Brain microvascular endothelial cell (primary cell): ENCODE data around the gene LAMA5.

ENCODE experiments used
- DNase-seq: peaks from one replicate; pipeline ENCODE4 v3.0.0-alpha.2; 2020
- H3K27ac ChIP-seq: fragments of 250-450 bp; sonication (Bioruptor Pico); 2 replicates; pipeline ENCODE4 v1.5.1; 2020; ENCODE audit warnings: mild to moderate bottlenecking, moderate library complexity
- H3K27me3 ChIP-seq: fragments of 250-450 bp; sonication (Bioruptor Pico); replicated peaks from 2 replicates; pipeline ENCODE4 v1.5.1; 2020; ENCODE audit warnings: mild to moderate bottlenecking
- H3K36me3 ChIP-seq: fragments of 250-450 bp; sonication (Bioruptor Pico); replicated peaks from 2 replicates; pipeline ENCODE4 v1.5.1; 2020; ENCODE audit warnings: mild to moderate bottlenecking
- H3K4me3 ChIP-seq: 2 replicates; pipeline ENCODE4 v1.5.1; 2011; ENCODE audit warnings: low read depth, mild to moderate bottlenecking, control low read depth, low read length, moderate library complexity
- CTCF ChIP-seq: IDR thresholded peaks from 2 replicates; pipeline ENCODE4 v1.5.1; 2011; ENCODE audit warnings: low read depth, mild to moderate bottlenecking, moderate library complexity, low read length, control low read depth, inconsistent platforms; ENCODE audit errors: missing control alignments
- in situ Hi-C: cut with HindIII; loops from 2 replicates; pipeline ENCODE4 v1.10.0; 2017; ENCODE audit warnings: low sequenced_read_pairs, low pct_ligation_motif_present

The LAMA5 gene

GRCh38 chr20:62266340-62266739 lies 100.8 kb downstream of the LAMA5 start:
- H3K27ac ChIP-seq, result no peak overlapping the region
- DNase-seq, result peak; percentile 10
- no peak overlapping the region for H3K4me3 ChIP-seq
- no peaks in the 10 kb centered on the region for H3K27me3 ChIP-seq
- no peak for TF ChIP-seq CTCF
- peaks cover 31% of the 10 kb centered on the region for H3K36me3 ChIP-seq
- in situ Hi-C loops, result no loop called here

GRCh38 chr20:62265365-62265764 lies 101.7 kb downstream of the LAMA5 start:
- in situ Hi-C loops, result no loop called here
- Histone ChIP-seq H3K4me3 (no peak overlapping the region), H3K36me3 (peaks cover 39% of the 10 kb centered on the region), H3K27me3 (no peaks in the 10 kb centered on the region), H3K27ac (no peak overlapping the region)
- no peak for TF ChIP-seq CTCF
- DNase-seq, result no peak

GRCh38 chr20:62263396-62263795 lies 103.7 kb downstream of the LAMA5 start:
- Histone ChIP-seq H3K4me3 (no peak overlapping the region), H3K27ac (no peak overlapping the region), H3K27me3 (no peaks in the 10 kb centered on the region), H3K36me3 (peaks cover 48% of the 10 kb centered on the region)
- in situ Hi-C loops, result no loop called here
- no peak for TF ChIP-seq CTCF
- no peak for DNase-seq

GRCh38 chr20:62262064-62262463 lies 105.0 kb downstream of the LAMA5 start:
- no peak for TF ChIP-seq CTCF
- DNase-seq, result no peak
- peaks cover 48% of the 10 kb centered on the region for H3K36me3 ChIP-seq

GRCh38 chr20:62259294-62259565 lies 107.9 kb downstream of the LAMA5 start:
- H3K4me3 ChIP-seq, result no peak overlapping the region
- H3K36me3 ChIP-seq, result peaks cover 40% of the 10 kb centered on the region
- no peak overlapping the region for H3K27ac ChIP-seq
- DNase-seq, result no peak
- TF ChIP-seq CTCF, result no peak
- H3K27me3 ChIP-seq, result no peaks in the 10 kb centered on the region
- in situ Hi-C loops, result no loop called here

More at GRCh38 chr20:62262064-62262463, 105.0 kb downstream of the LAMA5 start:
- no peaks in the 10 kb centered on the region for H3K27me3 ChIP-seq
- H3K4me3 ChIP-seq, result no peak overlapping the region
- no peak overlapping the region for H3K27ac ChIP-seq
- in situ Hi-C loops, result no loop called here
